K562 (cell line): Measurements from ENCODE around the gene INSR. TPM values are rescaled to one million over a fixed set of nuclear protein-coding genes. Genes with fewer than 3 reads are reported as not detected.

Source experiments
- ATAC-seq: fragments of 200-7000 bp; cut with Tn5 transposase; 3 replicates; pipeline ENCODE4 v1.9.1; 2020; ENCODE audit warnings: moderate library complexity
- BruUV-seq: library from RNA; stranded (reverse); fragments of 400-500 nt; replicated peaks from 2 replicates; lab custom pipeline; 2021; lab: Mats Ljungman, UMichigan
- CTCF ChIA-PET: fragments of 300-600 bp; formaldehyde crosslinking; extraction: SDS; loops from one replicate; lab custom pipeline; 2021; ENCODE audit warnings: low intra/inter-chr PET ratio; lab: Yijun Ruan, JAX
- POLR2A ChIA-PET: fragments of 300-600, 350-650 bp; sonication (Branson Sonifier 250); formaldehyde crosslinking; extraction: SDS; loops from one replicate; lab custom pipeline; 2021; ENCODE audit warnings: antibody characterized with exemption, inconsistent platforms; lab: Yijun Ruan, JAX
- DNase-seq, 4 experiments: peaks; one replicate each; pipeline versions ENCODE4 v3.0.0 to v3.0.0-alpha.2; 2011 to 2018; ENCODE audit warnings: low spot score in 3 of 4, mixed read lengths in 3 of 4; ENCODE audit errors: extremely low read depth in 1 of 4
- FAIRE-seq: peaks from 2 replicates; lab custom pipeline; 2011; peaks lifted over from hg19 to GRCh38; lab: Jason Lieb, UNC
- H2AFZ ChIP-seq: 2 replicates; pipeline ENCODE4 v1.6.0; 2011; ENCODE audit warnings: low read depth, low read length, control low read depth, inconsistent platforms
- H3K27ac ChIP-seq: fragments of 200-600 bp; 3 replicates; pipeline ENCODE4 v1.8.0; 2011; ENCODE audit warnings: low read depth, mild to moderate bottlenecking, control low read depth, inconsistent platforms, low read length, moderate library complexity, mixed read lengths; ENCODE audit errors: extremely low read depth
- H3K27me3 ChIP-seq, 2 experiments: fragments of 300-600 bp in 1 of 2; 2 replicates in 1 of 2; 3 replicates in 1 of 2; pipeline versions ENCODE4 v1.6.0 to v1.8.0; 2011; ENCODE audit warnings: inconsistent platforms in 2 of 2, low read length in 2 of 2, mild to moderate bottlenecking in 1 of 2, mixed read lengths in 1 of 2, moderate library complexity in 1 of 2; ENCODE audit not compliant: control insufficient read depth in 2 of 2, insufficient read depth in 2 of 2
- H3K36me3 ChIP-seq: fragments of 300-600 bp; 3 replicates; pipeline ENCODE4 v1.8.0; 2011; ENCODE audit warnings: mild to moderate bottlenecking, low read length, inconsistent platforms; ENCODE audit not compliant: control insufficient read depth, insufficient read depth
- H3K4me1 ChIP-seq, 2 experiments: fragments of 200-600 bp in 1 of 2; replicated peaks in 1 of 2; 2 replicates in 1 of 2; 3 replicates in 1 of 2; pipeline versions ENCODE4 v1.5.1 to v1.8.0; 2011; ENCODE audit warnings: inconsistent platforms in 2 of 2, low read length in 2 of 2, mild to moderate bottlenecking in 1 of 2, mixed read lengths in 1 of 2, moderate library complexity in 1 of 2; ENCODE audit not compliant: control insufficient read depth in 2 of 2, insufficient read depth in 2 of 2
- H3K4me2 ChIP-seq: 2 replicates; pipeline ENCODE4 v1.6.1; 2011; ENCODE audit warnings: low read length, control low read depth, inconsistent platforms, mixed read lengths; ENCODE audit not compliant: insufficient read depth
- H3K4me3 ChIP-seq: fragments of 200-600 bp; sonication (generic), shearing (Covaris generic); 2 replicates; pipeline ENCODE4 v1.5.1; 2016; ENCODE audit warnings: control low read depth, inconsistent platforms
- H3K79me2 ChIP-seq: fragments of 200-600 bp; 3 replicates; pipeline ENCODE4 v1.8.0; 2011; ENCODE audit warnings: low read length, inconsistent platforms; ENCODE audit not compliant: control insufficient read depth, insufficient read depth
- H3K9ac ChIP-seq, 2 experiments: 2 replicates each; pipeline versions ENCODE4 v1.6.0 to v1.6.1; 2011; ENCODE audit warnings: low read depth in 2 of 2, low read length in 2 of 2, control low read depth in 1 of 2, inconsistent platforms in 1 of 2, mild to moderate bottlenecking in 1 of 2, mixed read lengths in 1 of 2; ENCODE audit not compliant: insufficient read depth in 1 of 2
- H3K9me1 ChIP-seq: one replicate; pipeline ENCODE4 v1.6.0; 2011; ENCODE audit warnings: inconsistent platforms, mild to moderate bottlenecking, low read length, moderate library complexity; ENCODE audit not compliant: control insufficient read depth, insufficient read depth
- H3K9me3 ChIP-seq: replicated peaks from 2 replicates; pipeline ENCODE4 v1.5.1; 2011; ENCODE audit warnings: low read depth, low read length, inconsistent platforms; ENCODE audit not compliant: control insufficient read depth, insufficient read depth
- H4K20me1 ChIP-seq: replicated peaks from 2 replicates; pipeline ENCODE4 v1.6.1; 2011; ENCODE audit warnings: low read length, inconsistent platforms, mixed read lengths; ENCODE audit not compliant: control insufficient read depth, insufficient read depth
- ARID2 ChIP-seq: fragments of 450-650 bp; IDR thresholded peaks from 2 replicates; pipeline ENCODE4 v1.6.1; 2017; ENCODE audit warnings: antibody characterized with exemption, mild to moderate bottlenecking
- CUX1 ChIP-seq: fragments of 200-800 bp; sonication (Bioruptor generic); IDR thresholded peaks from 2 replicates; pipeline ENCODE4 v1.6.1; 2016; ENCODE audit warnings: missing genetic modification characterization, missing compliant biosample characterization
- KLF16 ChIP-seq: IDR thresholded peaks from 2 replicates; pipeline ENCODE4 v1.6.1; 2016; ENCODE audit warnings: antibody characterized with exemption
- SFPQ ChIP-seq: fragments of 200-400 bp; formaldehyde crosslinking; IDR thresholded peaks from 2 replicates; pipeline ENCODE4 v1.6.1; 2017; ENCODE audit warnings: mild to moderate bottlenecking, low read depth, low read length, moderate library complexity
- ZC3H8 ChIP-seq: fragments of 450-650 bp; IDR thresholded peaks from 2 replicates; pipeline ENCODE4 v1.6.1; 2017
- ZNF121 ChIP-seq: sonication (generic); formaldehyde crosslinking; conservative IDR thresholded peaks from 2 replicates; pipeline ENCODE4 v1.8.0; 2022; ENCODE audit warnings: missing genetic modification reagents
- ZNF780A ChIP-seq: fragments of 250-450 bp; sonication (Bioruptor Pico); IDR thresholded peaks from 2 replicates; pipeline ENCODE4 v1.5.0; 2021; ENCODE audit warnings: mild to moderate bottlenecking
- WGBS: fragments of 100-300 bp; shearing (Covaris generic); methylation state at CpG from one replicate; pipeline ENCODE4 v1.1.6; 2016; ENCODE audit warnings: low coverage, mixed read lengths; ENCODE audit not compliant: insufficient coverage; ENCODE audit errors: missing lambda C conversion rate; 5-methylcytosine and 5-hydroxymethylcytosine counted together
- in situ Hi-C: fragments of 300-500 bp; cut with MboI; formaldehyde crosslinking; loops from 4 replicates; pipeline ENCODE4 v1.15.0; 2018; ENCODE audit warnings: inconsistent platforms, mixed read lengths
- intact Hi-C: fragments of 100-400 bp; cut with micrococcal nuclease; formaldehyde crosslinking; loops from 2 replicates; pipeline ENCODE4 v1.14.2; 2022
- polyA plus RNA-seq, 8 experiments: library from polyadenylated mRNA; depleted of rRNA in 4 of 8; stranded (reverse) in 5 of 8; unstranded in 3 of 8; fragments of >200 nt; fragmentation: Nextera tagmentation in 2 of 8; fragmentation: Illumina TruSeq in 1 of 8; extraction: Ambion mirVana in 2 of 8; extraction: Trizol in 1 of 8; gene quantifications; 2 replicates each; pipeline versions ENCODE4 v1.2.1 to v1.2.3, GENCODE V29; 2011 to 2014; ENCODE audit warnings: inconsistent platforms in 1 of 8, missing spikeins in 1 of 8
- total RNA-seq, 7 experiments: library from RNA; depleted of rRNA in 6 of 7; stranded (reverse); fragments of >200 nt in 6 of 7; fragmentation: Illumina TruSeq in 2 of 7; extraction: Trizol in 2 of 7; gene quantifications; 2 replicates each; pipeline versions ENCODE4 v1.2.1 to v1.2.3, GENCODE V29; 2011 to 2021; ENCODE audit warnings: low replicate concordance in 1 of 7

The INSR gene
- total and polyA plus RNA-seq, 9 of the 15 experiments (the other 6 are each of a cell fraction or from before 2014, with no cell fraction given) = 0.04 to 0.88 (median 0.41) TPM

DNA sequence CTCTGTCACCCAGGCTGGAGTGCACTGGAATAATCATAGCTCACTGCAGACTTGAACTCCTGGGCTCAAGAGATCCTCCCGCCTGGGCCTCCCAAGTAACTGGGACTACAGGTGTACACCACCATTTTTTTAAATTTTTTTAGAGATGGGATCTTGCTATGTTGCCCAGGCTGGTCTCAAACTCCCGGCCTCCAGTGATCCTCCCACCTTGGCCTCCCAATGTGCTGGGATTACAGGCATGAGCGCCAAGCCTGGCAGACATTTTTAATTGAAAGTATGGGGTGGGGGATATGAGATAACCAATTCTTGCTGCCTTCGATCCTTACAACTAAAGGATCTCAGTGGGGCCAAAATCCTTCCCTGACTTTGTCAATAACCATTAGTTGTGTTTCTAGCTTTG is 132.9 kb downstream of the INSR start:
- no peak overlapping the region for H3K9ac ChIP-seq
- in situ Hi-C loops = no loop called here
- no peak for FAIRE-seq
- H3K4me2 ChIP-seq = no peak overlapping the region
- no TSS peak for BruUV-seq
- H3K4me1 ChIP-seq = no peaks in the 10 kb centered on the region
- no peaks in the 10 kb centered on the region for H3K9me3 ChIP-seq
- H3K27me3 ChIP-seq = peaks cover 6 to 13% of the 10 kb centered on the region in 2 experiments
- no peak for DNase-seq
- no peaks in the 10 kb centered on the region for H3K9me1 ChIP-seq
- TF ChIP-seq ZNF121 (CRISPR knock-in tag) = peak; percentile 73
- no peak for TF ChIP-seq ZNF780A (CRISPR knock-in tag)
- no peak for TF ChIP-seq ARID2
- no peaks in the 10 kb centered on the region for H4K20me1 ChIP-seq
- no peak overlapping the region for H2AFZ ChIP-seq
- CTCF ChIA-PET = no interaction called here
- no peak for ATAC-seq
- no peak overlapping the region for H3K4me3 ChIP-seq
- intact Hi-C loops = no loop called here
- no peak overlapping the region for H3K27ac ChIP-seq
- H3K79me2 ChIP-seq = no peaks in the 10 kb centered on the region
- POLR2A ChIA-PET = interaction anchor here (0.8 kb wide), 1 partner anchor 7 kb away, joined by 3 read pairs; no protein-coding TSS in a partner anchor
- 0% methylated on average over 3 of the region's 4 CpGs for WGBS
- no peaks in the 10 kb centered on the region for H3K36me3 ChIP-seq

- DNase-seq (peak in 1 of 4 experiments; percentile 30), FAIRE-seq (peak; percentile 46), ATAC-seq (peak; percentile 35; the same call in 1 of the 3 replicates)
- no TSS peak for BruUV-seq
- Histone ChIP-seq H3K9ac (no peak overlapping the region), H3K9me3 (no peaks in the 10 kb centered on the region), H3K27ac (no peak overlapping the region), H3K4me2 (no peak overlapping the region), H3K79me2 (no peaks in the 10 kb centered on the region), H4K20me1 (no peaks in the 10 kb centered on the region), H3K36me3 (no peaks in the 10 kb centered on the region), H2AFZ (no peak overlapping the region), H3K4me3 (no peak overlapping the region), H3K4me1 (no peaks in the 10 kb centered on the region), H3K9me1 (no peaks in the 10 kb centered on the region), H3K27me3 (peaks cover 5 to 9% of the 10 kb centered on the region in 2 experiments; a peak in 4 of 5 replicates)
- 6% methylated on average over 16 of the region's 18 CpGs for WGBS
- ChIA-PET CTCF (no interaction called here), POLR2A (interaction anchor here (0.7 kb wide), 2 partner anchors 564 to 685 kb away, joined by 3 read pairs; no protein-coding TSS in a partner anchor)
- intact Hi-C loops (no loop called here), in situ Hi-C loops (no loop called here)
- TF ChIP-seq ZC3H8 = no peak
- no peak for TF ChIP-seq SFPQ
- no peak for TF ChIP-seq CUX1 (CRISPR knock-in tag)
- no peak for TF ChIP-seq KLF16
Measured at GRCh38 chr19:7159105-7159933, 134.9 kb downstream of the INSR start.
